ENCODE measurements around the gene ARHGEF35.
"Not testable (repeated sequence)": the region's sequence is repeated elsewhere in the genome, so short reads cannot be mapped to it uniquely, and the experiment has no call there.

ARHGEF35 gene

DNA sequence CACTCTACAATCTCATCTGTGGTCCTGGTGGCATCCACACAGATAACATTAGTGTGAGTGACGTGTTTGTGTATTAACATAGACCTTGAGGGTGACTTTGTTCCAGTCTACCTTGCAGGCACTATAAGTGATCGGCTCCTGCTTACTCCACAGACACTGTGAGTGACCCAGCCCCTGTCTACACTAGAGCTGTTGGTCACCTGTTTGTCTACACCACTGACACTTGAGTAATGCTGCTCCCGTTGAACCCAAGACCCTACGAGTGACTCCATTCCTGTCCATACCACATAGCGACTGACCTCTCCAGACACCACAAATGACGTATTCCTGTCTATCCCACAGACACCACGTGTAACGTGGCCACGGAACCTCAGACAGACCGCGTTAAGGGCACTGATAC lies 1.9 kb downstream of the ARHGEF35 start:
- not testable (repeated sequence) for H4K91ac ChIP-seq (ENCODE audit: low read depth, low read length); DNase-seq; H3K9me3 ChIP-seq (ENCODE audit: insufficient read depth, low read depth, low read length); H4K8ac ChIP-seq (ENCODE audit: low read depth, low read length); H3K4me3 ChIP-seq (ENCODE audit: low read depth, low read length); H3K18ac ChIP-seq (ENCODE audit: low read length); H3K79me2 ChIP-seq (ENCODE audit: control insufficient read depth, insufficient read depth, low read length, poor library complexity); H2BK120ac ChIP-seq (ENCODE audit: insufficient read depth, low read length, poor library complexity); H2AFZ ChIP-seq (ENCODE audit: insufficient read depth, low read length, poor library complexity); H3K14ac ChIP-seq (ENCODE audit: low read length); H4K12ac ChIP-seq (ENCODE audit: low read depth, low read length); H3K27ac ChIP-seq (ENCODE audit: low read depth, low read length); H3K36me3 ChIP-seq (ENCODE audit: control insufficient read depth in 1 of 2, insufficient read depth in 2 of 2, low read length in 2 of 2); H3K23ac ChIP-seq (ENCODE audit: low read length); H3K4me1 ChIP-seq (ENCODE audit: control insufficient read depth in 1 of 2, insufficient read depth in 2 of 2, low read length in 2 of 2); H2BK12ac ChIP-seq (ENCODE audit: low read length); H2BK5ac ChIP-seq (ENCODE audit: low read depth, low read length, poor library complexity); H3K9ac ChIP-seq (ENCODE audit: low read length); H2AK5ac ChIP-seq (ENCODE audit: low read length); H3K27me3 ChIP-seq (ENCODE audit: insufficient read depth, low read length); H3K79me1 ChIP-seq (ENCODE audit: low read length); H3K4ac ChIP-seq (ENCODE audit: low read depth, low read length); H3K4me2 ChIP-seq (ENCODE audit: low read length)
- no CpG with 5 or more reads among the region's 11 CpGs for WGBS (ENCODE audit: extremely low coverage, insufficient coverage, insufficient read length)

DNA sequence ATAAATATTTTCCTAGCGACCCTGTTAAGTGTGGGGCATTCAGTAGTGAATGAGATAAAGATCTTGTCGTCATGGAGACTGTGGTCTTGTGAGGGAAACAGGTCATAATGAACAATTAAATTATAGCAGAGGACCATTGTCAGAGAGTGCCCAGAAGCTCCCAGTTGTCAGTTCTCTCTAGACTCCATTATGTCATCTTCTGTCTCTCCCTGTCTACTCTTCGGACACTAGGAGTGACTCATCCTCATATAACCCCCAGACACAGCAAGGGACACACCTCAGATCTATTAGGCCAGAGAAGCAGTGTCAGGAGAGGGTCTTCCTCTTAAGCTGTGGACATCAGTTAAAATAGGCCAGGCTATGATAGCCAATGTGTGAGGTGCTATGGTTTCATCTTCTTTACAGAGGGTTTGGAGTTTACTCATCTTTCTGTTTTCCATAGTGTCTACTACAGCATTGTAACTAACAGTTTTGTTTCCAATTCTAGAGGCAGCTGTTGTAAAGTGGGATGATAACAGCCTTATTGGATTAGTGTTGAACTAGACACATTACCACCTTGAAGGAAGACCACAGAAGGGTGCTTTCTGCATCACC lies 7.0 kb downstream of the ARHGEF35 start:
- not testable (repeated sequence) for H3K27ac ChIP-seq (ENCODE audit: low read depth, low read length); H2BK12ac ChIP-seq (ENCODE audit: low read length); H3K18ac ChIP-seq (ENCODE audit: low read length); DNase-seq; H3K27me3 ChIP-seq (ENCODE audit: insufficient read depth, low read length); H2AFZ ChIP-seq (ENCODE audit: insufficient read depth, low read length, poor library complexity); H3K4me2 ChIP-seq (ENCODE audit: low read length); H3K4me1 ChIP-seq (ENCODE audit: control insufficient read depth in 1 of 2, insufficient read depth in 2 of 2, low read length in 2 of 2); H3K36me3 ChIP-seq (ENCODE audit: control insufficient read depth in 1 of 2, insufficient read depth in 2 of 2, low read length in 2 of 2); H3K9me3 ChIP-seq (ENCODE audit: insufficient read depth, low read depth, low read length); H2BK5ac ChIP-seq (ENCODE audit: low read depth, low read length, poor library complexity); H3K4ac ChIP-seq (ENCODE audit: low read depth, low read length); H4K91ac ChIP-seq (ENCODE audit: low read depth, low read length); H2BK120ac ChIP-seq (ENCODE audit: insufficient read depth, low read length, poor library complexity); H2AK5ac ChIP-seq (ENCODE audit: low read length); H4K12ac ChIP-seq (ENCODE audit: low read depth, low read length); H3K79me2 ChIP-seq (ENCODE audit: control insufficient read depth, insufficient read depth, low read length, poor library complexity); H3K4me3 ChIP-seq (ENCODE audit: low read depth, low read length); H4K8ac ChIP-seq (ENCODE audit: low read depth, low read length); H3K23ac ChIP-seq (ENCODE audit: low read length); H3K79me1 ChIP-seq (ENCODE audit: low read length); H3K9ac ChIP-seq (ENCODE audit: low read length); H3K14ac ChIP-seq (ENCODE audit: low read length)
- no CpG with 5 or more reads among the region's 3 CpGs for WGBS (ENCODE audit: extremely low coverage, insufficient coverage, insufficient read length)

DNA sequence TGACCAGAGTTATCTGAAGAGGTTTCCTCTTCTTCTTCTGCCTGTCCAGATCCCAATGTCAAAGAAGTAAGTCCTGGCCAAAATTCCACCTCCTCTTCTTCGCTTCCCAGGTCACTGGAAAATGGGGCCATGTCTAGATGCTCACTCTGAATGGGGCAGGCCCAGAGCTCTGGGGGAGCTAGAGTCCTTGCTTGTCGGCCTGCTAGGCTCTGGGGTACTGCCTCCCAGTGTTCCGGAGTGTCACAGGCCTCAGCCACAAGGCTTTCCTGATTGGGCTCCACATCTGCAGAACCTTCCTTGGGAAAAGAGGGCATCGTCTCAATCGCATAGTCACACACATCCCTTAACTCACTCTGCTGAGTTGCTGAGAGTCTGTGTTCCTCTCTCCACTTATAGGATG lies 7.8 kb downstream of the ARHGEF35 start:
- H3K4ac ChIP-seq (ENCODE audit: low read depth, low read length); H3K27me3 ChIP-seq (ENCODE audit: insufficient read depth, low read length); DNase-seq; H4K8ac ChIP-seq (ENCODE audit: low read depth, low read length); H3K18ac ChIP-seq (ENCODE audit: low read length); H2AFZ ChIP-seq (ENCODE audit: insufficient read depth, low read length, poor library complexity); H3K9me3 ChIP-seq (ENCODE audit: insufficient read depth, low read depth, low read length); H3K36me3 ChIP-seq (ENCODE audit: control insufficient read depth in 1 of 2, insufficient read depth in 2 of 2, low read length in 2 of 2); H2BK12ac ChIP-seq (ENCODE audit: low read length); H3K4me2 ChIP-seq (ENCODE audit: low read length); H3K79me2 ChIP-seq (ENCODE audit: control insufficient read depth, insufficient read depth, low read length, poor library complexity); H3K4me3 ChIP-seq (ENCODE audit: low read depth, low read length); H3K23ac ChIP-seq (ENCODE audit: low read length); H3K4me1 ChIP-seq (ENCODE audit: control insufficient read depth in 1 of 2, insufficient read depth in 2 of 2, low read length in 2 of 2); H2BK5ac ChIP-seq (ENCODE audit: low read depth, low read length, poor library complexity); H4K12ac ChIP-seq (ENCODE audit: low read depth, low read length); H3K79me1 ChIP-seq (ENCODE audit: low read length); H3K27ac ChIP-seq (ENCODE audit: low read depth, low read length); H3K14ac ChIP-seq (ENCODE audit: low read length); H3K9ac ChIP-seq (ENCODE audit: low read length); H4K91ac ChIP-seq (ENCODE audit: low read depth, low read length); H2AK5ac ChIP-seq (ENCODE audit: low read length); H2BK120ac ChIP-seq (ENCODE audit: insufficient read depth, low read length, poor library complexity): not testable (repeated sequence)
- no CpG with 5 or more reads among the region's 5 CpGs for WGBS (ENCODE audit: extremely low coverage, insufficient coverage, insufficient read length)

DNA sequence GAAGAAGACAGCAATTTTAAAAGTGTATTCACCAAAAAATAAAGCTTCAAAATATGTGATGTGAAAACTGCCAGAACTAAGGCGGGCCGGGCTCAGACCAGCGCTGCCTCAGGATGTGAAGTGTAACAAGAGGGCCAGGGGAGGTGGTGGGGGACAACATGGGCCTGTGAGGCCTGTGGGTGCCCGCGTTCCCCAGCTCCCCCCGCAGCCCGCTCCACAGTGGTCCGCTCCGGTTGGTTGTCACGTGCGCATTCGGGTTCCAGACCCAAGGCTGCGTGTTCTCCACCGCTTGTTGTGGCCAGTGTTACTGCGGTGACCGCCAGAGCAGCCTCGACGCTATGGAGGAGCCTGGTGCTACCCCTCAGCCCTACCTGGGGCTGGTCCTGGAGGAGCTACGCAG lies 12.5 kb downstream of the ARHGEF35 start, which contains the start of gene CTAGE4:
TSS of gene CTAGE4 (plus strand) at position 301 of the 400 bp plus-strand sequence. CDS start at position 339, 38 bp downstream.
- not testable (repeated sequence) for H3K23ac ChIP-seq (ENCODE audit: low read length); H3K18ac ChIP-seq (ENCODE audit: low read length); DNase-seq; H4K91ac ChIP-seq (ENCODE audit: low read depth, low read length); H3K27ac ChIP-seq (ENCODE audit: low read depth, low read length); H2BK120ac ChIP-seq (ENCODE audit: insufficient read depth, low read length, poor library complexity); H4K8ac ChIP-seq (ENCODE audit: low read depth, low read length); H3K79me2 ChIP-seq (ENCODE audit: control insufficient read depth, insufficient read depth, low read length, poor library complexity); H3K79me1 ChIP-seq (ENCODE audit: low read length); H3K4me3 ChIP-seq (ENCODE audit: low read depth, low read length); H3K9me3 ChIP-seq (ENCODE audit: insufficient read depth, low read depth, low read length); H4K12ac ChIP-seq (ENCODE audit: low read depth, low read length); H3K4me2 ChIP-seq (ENCODE audit: low read length); H2BK12ac ChIP-seq (ENCODE audit: low read length); H2AFZ ChIP-seq (ENCODE audit: insufficient read depth, low read length, poor library complexity); H3K27me3 ChIP-seq (ENCODE audit: insufficient read depth, low read length); H3K9ac ChIP-seq (ENCODE audit: low read length); H3K4me1 ChIP-seq (ENCODE audit: control insufficient read depth in 1 of 2, insufficient read depth in 2 of 2, low read length in 2 of 2); H3K4ac ChIP-seq (ENCODE audit: low read depth, low read length); H3K14ac ChIP-seq (ENCODE audit: low read length); H2AK5ac ChIP-seq (ENCODE audit: low read length); H2BK5ac ChIP-seq (ENCODE audit: low read depth, low read length, poor library complexity); H3K36me3 ChIP-seq (ENCODE audit: control insufficient read depth in 1 of 2, insufficient read depth in 2 of 2, low read length in 2 of 2)
- WGBS (ENCODE audit: extremely low coverage, insufficient coverage, insufficient read length): no CpG with 5 or more reads among the region's 19 CpGs

Measured in trophoblast cell (in vitro differentiated cells and primary cell).